ENCODE measurements around the gene SLCO4C1.

The SLCO4C1 gene

DNA sequence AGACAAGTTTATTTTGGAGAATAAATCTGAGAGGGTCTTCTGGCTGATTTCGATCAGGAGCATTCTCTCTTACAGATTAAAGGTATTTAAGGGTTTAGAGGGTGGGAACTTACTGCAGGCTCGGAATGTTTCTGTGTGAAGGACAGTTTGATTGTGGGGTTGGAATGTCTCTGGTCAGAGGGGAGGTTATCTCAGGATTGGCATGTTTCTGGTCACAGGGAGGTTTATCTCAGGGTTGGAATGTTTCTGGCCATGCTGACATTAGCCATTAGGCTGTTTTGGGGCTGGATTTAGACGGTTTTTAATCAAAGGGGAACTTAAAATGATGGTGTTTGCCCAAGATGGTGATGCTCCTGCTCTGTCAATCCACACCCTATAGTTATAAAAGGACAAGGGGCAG lies 95.2 kb downstream of the SLCO4C1 start:
- TF ChIP-seq YY1 (IDR thresholded peaks at IDR 0.05; ENCODE audit: low read depth) = no peak
- TF ChIP-seq CEBPB (IDR thresholded peaks at IDR 0.05) = no peak
- no peak for TF ChIP-seq CREB1 (IDR thresholded peaks at IDR 0.05; ENCODE audit: low read depth)
- no peak for TF ChIP-seq NFIC (IDR thresholded peaks at IDR 0.05)
- TF ChIP-seq TCF12 (IDR thresholded peaks at IDR 0.05; ENCODE audit: low read depth) = no peak
- TF ChIP-seq EGR1 (IDR thresholded peaks at IDR 0.05) = no peak
- no peak for TF ChIP-seq ZBTB7A (IDR thresholded peaks at IDR 0.05; ENCODE audit: low read depth)
- no peak for TF ChIP-seq TAF1 (IDR thresholded peaks at IDR 0.05; ENCODE audit: low read depth)
- TF ChIP-seq, protein P1, sequence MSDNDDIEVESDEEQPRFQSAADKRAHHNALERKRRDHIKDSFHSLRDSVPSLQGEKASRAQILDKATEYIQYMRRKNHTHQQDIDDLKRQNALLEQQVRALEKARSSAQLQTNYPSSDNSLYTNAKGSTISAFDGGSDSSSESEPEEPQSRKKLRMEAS (IDR thresholded peaks at IDR 0.05) = no peak
- no peak for TF ChIP-seq FOXM1 (IDR thresholded peaks at IDR 0.05; ENCODE audit: borderline replicate concordance, low read depth)
- TF ChIP-seq RAD21 (IDR thresholded peaks at IDR 0.05; ENCODE audit: low read depth) = no peak
- TF ChIP-seq, protein P2, sequence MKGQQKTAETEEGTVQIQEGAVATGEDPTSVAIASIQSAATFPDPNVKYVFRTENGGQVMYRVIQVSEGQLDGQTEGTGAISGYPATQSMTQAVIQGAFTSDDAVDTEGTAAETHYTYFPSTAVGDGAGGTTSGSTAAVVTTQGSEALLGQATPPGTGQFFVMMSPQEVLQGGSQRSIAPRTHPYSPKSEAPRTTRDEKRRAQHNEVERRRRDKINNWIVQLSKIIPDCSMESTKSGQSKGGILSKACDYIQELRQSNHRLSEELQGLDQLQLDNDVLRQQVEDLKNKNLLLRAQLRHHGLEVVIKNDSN (IDR thresholded peaks at IDR 0.05) = no peak
- TF ChIP-seq, protein P3, sequence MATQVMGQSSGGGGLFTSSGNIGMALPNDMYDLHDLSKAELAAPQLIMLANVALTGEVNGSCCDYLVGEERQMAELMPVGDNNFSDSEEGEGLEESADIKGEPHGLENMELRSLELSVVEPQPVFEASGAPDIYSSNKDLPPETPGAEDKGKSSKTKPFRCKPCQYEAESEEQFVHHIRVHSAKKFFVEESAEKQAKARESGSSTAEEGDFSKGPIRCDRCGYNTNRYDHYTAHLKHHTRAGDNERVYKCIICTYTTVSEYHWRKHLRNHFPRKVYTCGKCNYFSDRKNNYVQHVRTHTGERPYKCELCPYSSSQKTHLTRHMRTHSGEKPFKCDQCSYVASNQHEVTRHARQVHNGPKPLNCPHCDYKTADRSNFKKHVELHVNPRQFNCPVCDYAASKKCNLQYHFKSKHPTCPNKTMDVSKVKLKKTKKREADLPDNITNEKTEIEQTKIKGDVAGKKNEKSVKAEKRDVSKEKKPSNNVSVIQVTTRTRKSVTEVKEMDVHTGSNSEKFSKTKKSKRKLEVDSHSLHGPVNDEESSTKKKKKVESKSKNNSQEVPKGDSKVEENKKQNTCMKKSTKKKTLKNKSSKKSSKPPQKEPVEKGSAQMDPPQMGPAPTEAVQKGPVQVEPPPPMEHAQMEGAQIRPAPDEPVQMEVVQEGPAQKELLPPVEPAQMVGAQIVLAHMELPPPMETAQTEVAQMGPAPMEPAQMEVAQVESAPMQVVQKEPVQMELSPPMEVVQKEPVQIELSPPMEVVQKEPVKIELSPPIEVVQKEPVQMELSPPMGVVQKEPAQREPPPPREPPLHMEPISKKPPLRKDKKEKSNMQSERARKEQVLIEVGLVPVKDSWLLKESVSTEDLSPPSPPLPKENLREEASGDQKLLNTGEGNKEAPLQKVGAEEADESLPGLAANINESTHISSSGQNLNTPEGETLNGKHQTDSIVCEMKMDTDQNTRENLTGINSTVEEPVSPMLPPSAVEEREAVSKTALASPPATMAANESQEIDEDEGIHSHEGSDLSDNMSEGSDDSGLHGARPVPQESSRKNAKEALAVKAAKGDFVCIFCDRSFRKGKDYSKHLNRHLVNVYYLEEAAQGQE (IDR thresholded peaks at IDR 0.05; ENCODE audit: low read depth) = no peak
- TF ChIP-seq TEAD4 (IDR thresholded peaks at IDR 0.05) = no peak
- TF ChIP-seq EP300 (IDR thresholded peaks at IDR 0.05; ENCODE audit: borderline replicate concordance) = no peak

DNA sequence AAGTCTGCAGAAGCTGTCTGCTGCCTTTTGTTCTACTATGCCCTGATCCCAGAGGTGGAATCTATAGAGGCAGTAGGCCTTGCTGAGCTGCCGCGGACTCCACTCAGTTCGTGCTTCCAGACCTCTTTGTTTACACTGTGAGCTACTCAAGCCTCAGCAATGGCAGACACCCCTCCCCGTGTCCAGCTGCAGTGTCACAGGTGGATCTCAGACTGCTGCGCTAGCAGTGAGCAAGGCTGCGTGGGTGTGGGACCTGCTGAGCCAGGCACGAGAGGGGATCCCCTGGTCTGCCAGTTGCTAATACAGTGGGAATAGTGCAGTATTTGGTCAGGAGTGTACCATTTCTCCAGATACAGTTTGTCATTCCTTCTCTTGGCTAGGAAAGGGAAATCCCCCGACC lies 99.6 kb downstream of the SLCO4C1 start:
- TF ChIP-seq FOXM1 (IDR thresholded peaks at IDR 0.05; ENCODE audit: borderline replicate concordance, low read depth) = no peak
- TF ChIP-seq YY1 (IDR thresholded peaks at IDR 0.05; ENCODE audit: low read depth) = no peak
- TF ChIP-seq CREB1 (IDR thresholded peaks at IDR 0.05; ENCODE audit: low read depth) = no peak
- TF ChIP-seq TEAD4 (IDR thresholded peaks at IDR 0.05) = no peak
- TF ChIP-seq, protein P2 (IDR thresholded peaks at IDR 0.05) = no peak
- TF ChIP-seq EGR1 (IDR thresholded peaks at IDR 0.05) = no peak
- TF ChIP-seq, protein P3 (IDR thresholded peaks at IDR 0.05; ENCODE audit: low read depth) = no peak
- no peak for TF ChIP-seq ZBTB7A (IDR thresholded peaks at IDR 0.05; ENCODE audit: low read depth)
- no peak for TF ChIP-seq TCF12 (IDR thresholded peaks at IDR 0.05; ENCODE audit: low read depth)
- no peak for TF ChIP-seq CEBPB (IDR thresholded peaks at IDR 0.05)
- TF ChIP-seq EP300 (IDR thresholded peaks at IDR 0.05; ENCODE audit: borderline replicate concordance) = no peak
- no peak for TF ChIP-seq RAD21 (IDR thresholded peaks at IDR 0.05; ENCODE audit: low read depth)
